Measurements from ENCODE around the gene SLC52A3.

DNA sequence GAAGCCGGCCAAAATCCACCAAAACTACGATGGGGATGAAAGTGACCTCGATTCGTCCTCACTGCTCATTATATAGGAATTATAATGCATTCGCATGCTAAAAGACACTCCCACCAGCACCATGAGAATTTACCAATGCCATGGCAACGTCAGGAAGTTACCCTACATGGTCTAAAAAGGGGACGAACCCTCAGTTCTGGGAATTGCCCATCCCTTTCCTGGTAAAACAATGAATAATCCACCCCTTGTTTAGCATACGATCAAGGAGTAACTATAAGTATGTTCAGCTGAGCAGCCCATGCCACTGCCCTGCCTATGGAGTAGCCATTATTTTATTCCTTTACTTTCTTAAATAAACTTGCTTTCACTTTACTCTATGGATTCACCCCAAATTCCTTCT lies 45.1 kb upstream of the SLC52A3 start:
- TF ChIP-seq EZH2 (IDR thresholded peaks at IDR 0.05; ENCODE audit: low read length, unreplicated experiment): no peak
- TF ChIP-seq, protein P1, sequence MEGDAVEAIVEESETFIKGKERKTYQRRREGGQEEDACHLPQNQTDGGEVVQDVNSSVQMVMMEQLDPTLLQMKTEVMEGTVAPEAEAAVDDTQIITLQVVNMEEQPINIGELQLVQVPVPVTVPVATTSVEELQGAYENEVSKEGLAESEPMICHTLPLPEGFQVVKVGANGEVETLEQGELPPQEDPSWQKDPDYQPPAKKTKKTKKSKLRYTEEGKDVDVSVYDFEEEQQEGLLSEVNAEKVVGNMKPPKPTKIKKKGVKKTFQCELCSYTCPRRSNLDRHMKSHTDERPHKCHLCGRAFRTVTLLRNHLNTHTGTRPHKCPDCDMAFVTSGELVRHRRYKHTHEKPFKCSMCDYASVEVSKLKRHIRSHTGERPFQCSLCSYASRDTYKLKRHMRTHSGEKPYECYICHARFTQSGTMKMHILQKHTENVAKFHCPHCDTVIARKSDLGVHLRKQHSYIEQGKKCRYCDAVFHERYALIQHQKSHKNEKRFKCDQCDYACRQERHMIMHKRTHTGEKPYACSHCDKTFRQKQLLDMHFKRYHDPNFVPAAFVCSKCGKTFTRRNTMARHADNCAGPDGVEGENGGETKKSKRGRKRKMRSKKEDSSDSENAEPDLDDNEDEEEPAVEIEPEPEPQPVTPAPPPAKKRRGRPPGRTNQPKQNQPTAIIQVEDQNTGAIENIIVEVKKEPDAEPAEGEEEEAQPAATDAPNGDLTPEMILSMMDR (conservative IDR thresholded peaks at IDR 0.05; ENCODE audit: low read depth, low read length): no peak
- TF ChIP-seq EZH2phosphoT487 (IDR thresholded peaks at IDR 0.05; ENCODE audit: borderline replicate concordance, low read length): no peak

All from PC-3 (cell line).